DND-41 (cell line): ENCODE data around the gene MVP.

Experiments used
- ATAC-seq: fragments of 200-7000 bp; cut with Tn5 transposase; 3 replicates; pipeline ENCODE4 v1.9.1; 2021; ENCODE audit warnings: low read depth; ENCODE audit not compliant: insufficient read depth
- DNase-seq: peaks from one replicate; pipeline ENCODE4 v3.0.0-alpha.2; 2020
- H2AFZ ChIP-seq: 2 replicates; pipeline ENCODE4 v1.6.0; 2012; ENCODE audit warnings: low read depth, low read length
- H3K27ac ChIP-seq: 2 replicates; pipeline ENCODE4 v1.5.1; 2012; ENCODE audit warnings: low read length, inconsistent platforms
- H3K27me3 ChIP-seq: fragments of 200-600 bp; sonication (generic); 2 replicates; pipeline ENCODE4 v1.6.0; 2012; ENCODE audit warnings: low read length, mild to moderate bottlenecking, inconsistent platforms; ENCODE audit not compliant: insufficient read depth, poor library complexity
- H3K36me3 ChIP-seq: 2 replicates; pipeline ENCODE4 v1.5.1; 2012; ENCODE audit warnings: low read length, inconsistent platforms; ENCODE audit not compliant: insufficient read depth
- H3K4me1 ChIP-seq: 2 replicates; pipeline ENCODE4 v1.5.1; 2012; ENCODE audit warnings: mild to moderate bottlenecking, low read length; ENCODE audit not compliant: insufficient read depth
- H3K4me2 ChIP-seq: 2 replicates; pipeline ENCODE4 v1.6.0; 2012; ENCODE audit warnings: mild to moderate bottlenecking, moderate library complexity, low read length, inconsistent platforms; ENCODE audit not compliant: insufficient read depth
- H3K4me3 ChIP-seq, 2 experiments: fragments of 200-600 bp in 1 of 2; shearing (Covaris generic) in 1 of 2; 2 replicates each; pipeline ENCODE4 v1.5.1; 2012 to 2016; ENCODE audit warnings: inconsistent platforms in 2 of 2, low read length in 2 of 2, mild to moderate bottlenecking in 2 of 2, low read depth in 1 of 2, moderate library complexity in 1 of 2
- H3K79me2 ChIP-seq: 2 replicates; pipeline ENCODE4 v1.6.0; 2012; ENCODE audit warnings: low read length, inconsistent platforms; ENCODE audit not compliant: insufficient read depth
- H3K9ac ChIP-seq: 2 replicates; pipeline ENCODE4 v1.6.0; 2012; ENCODE audit warnings: low read depth, mild to moderate bottlenecking, inconsistent platforms, low read length, moderate library complexity
- H3K9me3 ChIP-seq: 2 replicates; pipeline ENCODE4 v1.5.1; 2012; ENCODE audit warnings: low read length, moderate library complexity, mild to moderate bottlenecking, inconsistent platforms; ENCODE audit not compliant: insufficient read depth, severe bottlenecking
- H4K20me1 ChIP-seq: 2 replicates; pipeline ENCODE4 v1.6.0; 2012; ENCODE audit warnings: low read length; ENCODE audit not compliant: insufficient read depth
- CTCF ChIP-seq: IDR thresholded peaks from 2 replicates; pipeline ENCODE4 v1.5.1; 2012; ENCODE audit warnings: borderline replicate concordance, low read length, moderate library complexity, mild to moderate bottlenecking; ENCODE audit not compliant: poor library complexity, severe bottlenecking; ENCODE audit errors: extremely low read depth
- EZH2 ChIP-seq: IDR thresholded peaks from 3 replicates; pipeline ENCODE4 v1.6.1; 2012; ENCODE audit warnings: borderline replicate concordance, low read depth, mild to moderate bottlenecking, moderate library complexity, low read length, inconsistent platforms; ENCODE audit not compliant: severe bottlenecking

Gene MVP

GRCh38 chr16:29809031-29809747 lies 11.1 kb upstream of the MVP start:
- peak overlapping the region; percentile 99 for H3K9ac ChIP-seq
- peaks cover 36% of the 10 kb centered on the region for H4K20me1 ChIP-seq
- peak overlapping the region in 1 of 2 experiments; percentile 96; a peak in 2 of 4 replicates for H3K4me3 ChIP-seq
- H3K27me3 ChIP-seq: no peaks in the 10 kb centered on the region
- H3K4me2 ChIP-seq: peak overlapping the region; percentile 96
- no peaks in the 10 kb centered on the region for H3K9me3 ChIP-seq
- ATAC-seq (no peak), DNase-seq (no peak)
- peaks cover 67% of the 10 kb centered on the region for H3K4me1 ChIP-seq
- peaks cover 48% of the 10 kb centered on the region for H3K79me2 ChIP-seq
- TF ChIP-seq CTCF: no peak
- no peak for TF ChIP-seq EZH2
- H2AFZ ChIP-seq: no peak overlapping the region
- peaks cover 49% of the 10 kb centered on the region for H3K36me3 ChIP-seq
- peak overlapping the region; percentile 99 for H3K27ac ChIP-seq

GRCh38 chr16:29809850-29810698 lies 10.2 kb upstream of the MVP start:
- peaks cover 50% of the 10 kb centered on the region for H3K79me2 ChIP-seq
- H3K9ac ChIP-seq: no peak overlapping the region; the same call in 1 of the 2 replicates
- no peak for TF ChIP-seq EZH2
- no peak for TF ChIP-seq CTCF
- H4K20me1 ChIP-seq: peaks cover 36% of the 10 kb centered on the region
- H3K4me2 ChIP-seq: peak overlapping the region; percentile 96
- H3K4me1 ChIP-seq: peaks cover 67% of the 10 kb centered on the region
- no peak overlapping the region for H2AFZ ChIP-seq
- no peaks in the 10 kb centered on the region for H3K27me3 ChIP-seq
- ATAC-seq: no peak
- H3K27ac ChIP-seq: peak overlapping the region; percentile 6; the same call in 1 of the 2 replicates
- DNase-seq: peak; percentile 45
- peak overlapping the region in 1 of 2 experiments; percentile 11; a peak in 1 of 4 replicates for H3K4me3 ChIP-seq
- H3K36me3 ChIP-seq: peaks cover 41% of the 10 kb centered on the region
- no peaks in the 10 kb centered on the region for H3K9me3 ChIP-seq

- no peaks in the 10 kb centered on the region for H3K27me3 ChIP-seq
- DNase-seq (no peak), ATAC-seq (no peak)
- no peak overlapping the region for H3K4me3 ChIP-seq
- H3K79me2 ChIP-seq: peaks cover 50% of the 10 kb centered on the region
- H3K9me3 ChIP-seq: no peaks in the 10 kb centered on the region
- TF ChIP-seq EZH2: no peak
- no peak for TF ChIP-seq CTCF
- peaks cover 69% of the 10 kb centered on the region for H3K4me1 ChIP-seq
- H4K20me1 ChIP-seq: peaks cover 36% of the 10 kb centered on the region
- H3K4me2 ChIP-seq: peak overlapping the region; percentile 96; the same call in 1 of the 2 replicates
- H3K9ac ChIP-seq: no peak overlapping the region
- peaks cover 40% of the 10 kb centered on the region for H3K36me3 ChIP-seq
- H2AFZ ChIP-seq: no peak overlapping the region
- no peak overlapping the region for H3K27ac ChIP-seq
These were observed 9.5 kb upstream of the MVP start for GRCh38 chr16:29810699-29811169.
